GM13977 (cell line): ENCODE results near the gene IGSF22.

ENCODE experiments used
- DNase-seq: peaks from one replicate; pipeline ENCODE4 v3.0.0; 2012; ENCODE audit warnings: low spot score
- in situ Hi-C: fragments of 300-500 bp; cut with MboI; formaldehyde crosslinking; loops from one replicate; pipeline ENCODE4 v1.12.0; 2022; ENCODE audit warnings: low sequenced_read_pairs, low pct_unique_long_range_greater_than_20kb, mixed read lengths, inconsistent platforms; ENCODE audit not compliant: unreplicated experiment
- TF ChIP-seq, protein P1 (sequence below): IDR thresholded peaks from 2 replicates; pipeline ENCODE4 v1.5.1; 2012; ENCODE audit warnings: mild to moderate bottlenecking, control low read depth; ENCODE audit not compliant: insufficient read depth; ENCODE audit errors: extremely low read depth, missing control alignments

IGSF22 gene

DNA sequence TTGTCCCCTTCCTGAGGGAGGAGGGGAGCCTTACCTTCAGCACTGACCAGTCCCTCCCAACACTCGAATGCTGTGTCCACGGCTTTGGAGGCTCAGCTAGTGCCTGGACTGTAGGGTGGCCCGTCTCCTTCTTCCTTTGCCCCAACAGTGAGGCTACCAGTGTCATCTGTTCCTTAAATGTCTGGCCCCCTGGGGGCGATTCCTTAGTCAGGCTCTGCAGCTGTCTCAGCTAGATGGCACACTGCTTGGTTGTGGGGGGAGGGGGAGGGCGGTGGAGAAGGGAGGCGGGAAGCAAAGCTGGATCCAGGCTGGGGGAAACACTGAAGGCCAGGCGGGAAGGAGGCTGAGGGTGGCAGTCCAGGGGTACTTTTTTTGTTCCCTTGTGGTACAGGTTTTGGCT lies at the start of gene IGSF22:
IGSF22 (minus strand) TSS at position 149 of the 400 bp plus-strand sequence. CDS start 1,952 bp downstream, outside the sequence.
- DNase-seq, result no peak
- TF ChIP-seq, protein P1, sequence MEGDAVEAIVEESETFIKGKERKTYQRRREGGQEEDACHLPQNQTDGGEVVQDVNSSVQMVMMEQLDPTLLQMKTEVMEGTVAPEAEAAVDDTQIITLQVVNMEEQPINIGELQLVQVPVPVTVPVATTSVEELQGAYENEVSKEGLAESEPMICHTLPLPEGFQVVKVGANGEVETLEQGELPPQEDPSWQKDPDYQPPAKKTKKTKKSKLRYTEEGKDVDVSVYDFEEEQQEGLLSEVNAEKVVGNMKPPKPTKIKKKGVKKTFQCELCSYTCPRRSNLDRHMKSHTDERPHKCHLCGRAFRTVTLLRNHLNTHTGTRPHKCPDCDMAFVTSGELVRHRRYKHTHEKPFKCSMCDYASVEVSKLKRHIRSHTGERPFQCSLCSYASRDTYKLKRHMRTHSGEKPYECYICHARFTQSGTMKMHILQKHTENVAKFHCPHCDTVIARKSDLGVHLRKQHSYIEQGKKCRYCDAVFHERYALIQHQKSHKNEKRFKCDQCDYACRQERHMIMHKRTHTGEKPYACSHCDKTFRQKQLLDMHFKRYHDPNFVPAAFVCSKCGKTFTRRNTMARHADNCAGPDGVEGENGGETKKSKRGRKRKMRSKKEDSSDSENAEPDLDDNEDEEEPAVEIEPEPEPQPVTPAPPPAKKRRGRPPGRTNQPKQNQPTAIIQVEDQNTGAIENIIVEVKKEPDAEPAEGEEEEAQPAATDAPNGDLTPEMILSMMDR, result no peak
- in situ Hi-C loops, result loop anchor here (25.0 kb wide), 1 partner anchor 189 kb away; the partner anchor contains the start of gene TSG101

DNA sequence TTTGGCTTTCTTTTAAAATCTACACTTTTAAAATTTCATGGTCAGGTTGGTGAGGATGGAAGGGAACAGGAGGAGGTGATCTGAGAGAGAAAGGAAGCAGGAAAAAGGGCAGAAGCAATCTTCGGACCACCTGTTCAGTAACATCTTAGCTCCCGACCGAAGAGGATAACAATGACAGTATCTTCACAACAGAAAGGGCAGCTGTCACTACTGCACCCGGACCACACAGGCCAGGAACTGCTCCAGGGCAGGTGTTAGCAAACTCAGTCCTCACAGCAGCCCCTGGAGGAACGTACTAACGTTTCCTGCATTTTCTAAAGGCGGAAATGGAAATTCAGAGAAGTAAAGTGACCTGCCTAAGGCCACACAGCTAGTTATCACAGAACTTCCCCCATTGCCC lies 48.8 kb upstream of the IGSF22 start:
- TF ChIP-seq, protein P1, result no peak
- DNase-seq, result no peak
- in situ Hi-C loops, result no loop called here

DNA sequence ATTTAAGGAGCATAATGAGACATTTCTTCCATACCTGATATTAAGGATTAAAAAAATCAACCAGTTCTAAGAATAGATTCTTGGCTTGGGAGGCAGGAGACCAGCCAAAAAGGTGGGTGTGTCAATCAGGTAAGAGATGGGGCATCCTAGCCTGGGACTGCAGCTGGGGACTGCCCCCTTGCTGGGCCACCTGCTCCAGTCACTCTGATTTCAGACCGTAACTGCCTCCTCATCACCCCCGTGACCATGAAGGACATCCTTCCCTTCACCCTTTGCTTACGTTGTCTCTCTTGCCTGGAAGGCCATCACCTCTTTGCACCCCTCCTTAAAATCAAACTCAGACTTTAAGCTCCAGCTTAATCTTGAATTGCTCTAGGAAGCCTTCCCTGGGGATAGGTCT lies 47.7 kb upstream of the IGSF22 start:
- TF ChIP-seq, protein P1, result no peak
- in situ Hi-C loops, result no loop called here
- no peak for DNase-seq

DNA sequence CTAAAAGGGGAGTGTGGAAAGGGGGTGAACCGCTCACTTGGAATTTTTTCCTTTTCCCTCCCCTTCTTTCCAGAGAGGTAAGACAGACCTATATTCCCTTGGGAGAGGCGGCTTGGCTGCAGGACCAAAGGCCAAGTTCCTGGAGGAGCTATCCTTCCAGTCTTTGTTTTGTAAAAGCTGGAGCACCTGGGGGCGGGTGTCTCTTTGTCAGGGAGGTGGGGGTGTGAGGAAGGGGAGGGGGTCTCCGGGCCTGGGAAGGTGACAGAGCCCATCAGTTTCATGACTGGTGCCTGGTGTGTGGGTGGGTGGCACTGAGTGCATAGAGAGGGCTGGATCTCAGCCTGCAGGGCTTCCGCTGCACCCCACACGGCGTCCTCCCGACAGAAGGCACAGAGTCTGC lies 47.1 kb upstream of the IGSF22 start:
- TF ChIP-seq, protein P1, result no peak
- no peak for DNase-seq
- in situ Hi-C loops, result no loop called here

DNA sequence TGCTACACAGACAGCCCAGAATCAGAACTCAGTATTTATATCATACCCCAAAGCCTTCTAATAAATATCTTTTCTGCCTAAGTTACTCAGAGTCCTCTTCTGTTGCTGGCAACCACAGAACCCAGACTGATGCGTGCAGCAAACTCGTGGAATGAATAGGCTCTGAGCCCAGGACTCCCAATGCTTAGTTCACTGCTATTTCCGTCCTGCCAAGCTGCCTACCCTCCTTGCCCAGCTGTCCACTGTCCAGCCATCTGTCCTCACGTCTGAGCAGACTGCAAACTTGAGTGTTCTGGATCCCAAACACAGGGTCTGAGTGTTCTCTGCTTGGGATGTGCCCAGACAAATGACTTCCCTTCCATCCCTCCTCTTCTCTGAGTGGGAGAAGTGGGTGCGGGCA lies 46.2 kb upstream of the IGSF22 start:
- no peak for DNase-seq
- TF ChIP-seq, protein P1, result no peak
- in situ Hi-C loops, result no loop called here

DNA sequence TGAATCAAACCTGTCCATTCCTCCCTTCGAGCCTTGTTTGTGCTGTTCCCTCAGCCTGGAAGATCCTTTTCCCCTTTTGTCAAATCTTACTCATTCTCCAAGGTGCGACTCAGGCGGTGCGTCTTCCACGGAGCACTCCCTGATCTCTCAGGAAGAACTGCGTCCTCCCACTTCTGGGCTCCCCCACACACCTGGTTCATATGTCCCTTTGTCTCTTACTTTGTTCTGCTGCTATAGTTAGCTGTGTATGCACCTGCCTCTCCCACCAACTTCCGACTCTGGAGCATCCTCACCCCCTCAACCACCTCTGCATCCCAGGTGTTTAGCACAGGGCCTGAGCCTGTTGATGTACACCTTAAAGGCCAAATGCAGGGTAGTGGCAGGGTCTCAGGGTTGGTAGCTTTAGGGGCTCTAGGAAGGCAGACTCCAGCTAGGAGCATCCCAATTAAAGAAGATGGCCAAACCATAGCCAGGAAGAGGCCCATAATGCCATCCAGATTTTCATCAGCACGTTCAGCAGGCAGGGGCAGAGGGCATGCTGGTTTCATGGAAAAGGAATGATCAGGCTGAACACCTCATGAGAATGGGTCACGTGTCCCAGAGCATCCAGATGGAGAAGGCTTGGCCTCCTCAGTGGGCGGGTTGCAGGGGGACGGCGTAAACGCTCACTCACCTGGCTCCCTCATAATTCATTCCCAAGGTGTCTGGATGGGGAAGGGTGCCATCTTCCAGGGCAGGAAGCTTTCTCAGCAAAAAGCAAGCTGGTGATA lies 45.5 kb upstream of the IGSF22 start:
- TF ChIP-seq, protein P1, result no peak
- DNase-seq, result no peak
- in situ Hi-C loops, result no loop called here
